Adrenal gland (tissue), 12 donors: ENCODE data around the gene MINK1. TPM values are rescaled to one million over a fixed set of nuclear protein-coding genes. Genes with fewer than 3 reads are reported as not detected.

Source experiments
- DNase-seq, 7 donors: peaks; one replicate each; pipeline ENCODE4 v3.0.0-alpha.2; 2019 to 2020
- H3K27ac ChIP-seq, 5 donors: fragments of 200-600 bp; sonication (generic) in 4 of 5; 1 replicate in 3 of 5; 2 replicates in 2 of 5; pipeline versions ENCODE4 v1.5.1 to v1.8.0; 2016 to 2020; ENCODE audit warnings: mild to moderate bottlenecking in 1 of 5
- H3K27me3 ChIP-seq: fragments of 200-600 bp; 2 replicates; pipeline ENCODE4 v1.8.0; 2021
- H3K36me3 ChIP-seq, 2 donors: fragments of 200-600 bp; replicated peaks in 1 of 2; 1 replicate in 1 of 2; 2 replicates in 1 of 2; pipeline versions ENCODE4 v1.5.1 to v1.8.0; 2018 to 2022
- H3K4me1 ChIP-seq, 2 donors: fragments of 200-600 bp; replicated peaks in 1 of 2; 1 replicate in 1 of 2; 2 replicates in 1 of 2; pipeline versions ENCODE4 v1.5.1 to v1.8.0; 2018 to 2021
- H3K4me3 ChIP-seq, 4 donors: fragments of 200-600 bp; sonication (generic) in 3 of 4; one replicate each; pipeline ENCODE4 v1.5.1; 2016 to 2018
- H3K9me3 ChIP-seq, 3 donors: fragments of 200-600 bp; sonication (generic) in 1 of 3; replicated peaks in 1 of 3; 1 replicate in 2 of 3; 2 replicates in 1 of 3; pipeline versions ENCODE4 v1.5.1 to v1.8.0; 2016 to 2021
- CTCF ChIP-seq, 6 experiments: fragments of 450-650 bp in 4 of 6; fragments of 200-600 bp in 2 of 6; sonication (generic) in 1 of 6; IDR thresholded peaks; 1 replicate in 5 of 6; 2 replicates in 1 of 6; pipeline versions ENCODE4 v1.5.1 to v1.8.0; 2016 to 2021; ENCODE audit warnings: antibody characterized with exemption in 6 of 6, mild to moderate bottlenecking in 2 of 6, moderate library complexity in 1 of 6
- POLR2A ChIP-seq, 2 donors: fragments of 450-650 bp; IDR thresholded peaks; one replicate each; pipeline ENCODE4 v1.6.1; 2017; ENCODE audit warnings: antibody characterized with exemption in 2 of 2, mild to moderate bottlenecking in 2 of 2, moderate library complexity in 1 of 2
- WGBS, 4 donors: extraction: QIAGEN DNeasy Blood & Tissue Kit in 2 of 4; methylation state at CpG; one replicate each; pipeline versions ENCODE4 v1.1.5 to v1.1.7; 2013 to 2017; 5-methylcytosine and 5-hydroxymethylcytosine counted together
- intact Hi-C, 2 donors: fragments of 100-400 bp; cut with DNase I; formaldehyde crosslinking; loops; one replicate each; pipeline versions ENCODE4 v1.14.1 to v1.15.0; 2022 to 2023
- polyA plus RNA-seq, 3 donors: library from polyadenylated mRNA; stranded (reverse); fragments of 200-250 nt in 2 of 3; fragments of 350-450 nt in 1 of 3; fragmentation: Illumina TruSeq in 1 of 3; extraction: RNeasy Lipid Tissue Mini Kit (QIAGEN cat#74804) in 1 of 3; gene quantifications; one replicate each; pipeline ENCODE4 v1.2.3, GENCODE V29; 2013 to 2014
- total RNA-seq, 9 donors: library from RNA; depleted of rRNA in 4 of 9; stranded (reverse); fragments of >200 nt in 4 of 9; fragments of 120-200 nt in 1 of 9; fragmentation: NEBNext Ultra II Directional in 1 of 9; extraction: Animal tissue kit (Norgen Biotek cat#: 25700) in 1 of 9; gene quantifications; one replicate each; pipeline versions ENCODE4 v1.1.0 to v1.2.4, GENCODE V29; 2013 to 2023
- donor health status: healthy with polysubstance abuse.
- donor health status: Bipolar disorder and iron deficiency.
- donor health status: DM: yes; HTN: yes; CAD: no.
- donor health status: DM: no; HTN: no; CAD: no.
- donor health status: DM: no; HTN: no; CAD: no.
- donor health status: DM: yes; HTN: yes; CAD: no.

MINK1 gene
- total and polyA plus RNA-seq, 12 donors = 21.5 to 135 (median 50.4) TPM

- H3K4me3 ChIP-seq = peak overlapping the region in 2 of 4 donors; percentile 52 to 70
- no peaks in the 10 kb centered on the region for H3K27me3 ChIP-seq
- TF ChIP-seq POLR2A (IDR thresholded peaks at IDR 0.05) = no peak
- TF ChIP-seq CTCF (IDR thresholded peaks at IDR 0.05) = no peak
- H3K36me3 ChIP-seq = no peaks in the 10 kb centered on the region
- H3K9me3 ChIP-seq = no peaks in the 10 kb centered on the region
- DNase-seq = peak in 1 of 7 donors; percentile 14
- intact Hi-C loops = loop anchor here in 1 of 2 donors (5.0 kb wide), 1 partner anchor 75 kb away; no protein-coding TSS in a partner anchor
- peaks cover 11 to 19% of the 10 kb centered on the region in 2 donors for H3K4me1 ChIP-seq
- 32 to 37% (median 35%) methylated on average over 24 to 32 of the region's 32 CpGs for WGBS, 4 donors
- H3K27ac ChIP-seq = peak overlapping the region in 1 of 5 donors; percentile 79
Measured at GRCh38 chr17:4807605-4808377, 25.3 kb upstream of the MINK1 start.

GRCh38 chr17:4808378-4808767, 24.8 kb upstream of the MINK1 start:
- Histone ChIP-seq H3K36me3 (no peaks in the 10 kb centered on the region), H3K27ac (no peak overlapping the region), H3K9me3 (no peaks in the 10 kb centered on the region), H3K27me3 (no peaks in the 10 kb centered on the region), H3K4me1 (peaks cover 11 to 19% of the 10 kb centered on the region in 2 donors), H3K4me3 (no peak overlapping the region)
- peak in 6 of 7 donors; percentile 60 to 81 (median 75) for DNase-seq
- no peak for TF ChIP-seq CTCF (IDR thresholded peaks at IDR 0.05)
- TF ChIP-seq POLR2A (IDR thresholded peaks at IDR 0.05) = no peak
- WGBS, 4 donors = 38 to 56% (median 40%) methylated on average over 2 to 6 of the region's 6 CpGs
- intact Hi-C loops = loop anchor here in 1 of 2 donors (5.0 kb wide), 1 partner anchor 74 kb away; no protein-coding TSS in a partner anchor

GRCh38 chr17:4810696-4811290, 22.3 kb upstream of the MINK1 start:
- peaks cover 11 to 19% of the 10 kb centered on the region in 2 donors for H3K4me1 ChIP-seq
- H3K9me3 ChIP-seq = no peaks in the 10 kb centered on the region
- no peak overlapping the region for H3K27ac ChIP-seq
- intact Hi-C loops = no loop called here
- peak in 1 of 7 donors; percentile 31 for DNase-seq
- 66 to 68% (median 67%) methylated on average over 13 of the region's 13 CpGs for WGBS, 4 donors
- peaks cover 0 to 6% of the 10 kb centered on the region in 2 donors for H3K36me3 ChIP-seq
- no peak overlapping the region for H3K4me3 ChIP-seq
- H3K27me3 ChIP-seq = no peaks in the 10 kb centered on the region
- no peak for TF ChIP-seq CTCF (IDR thresholded peaks at IDR 0.05)
- no peak for TF ChIP-seq POLR2A (IDR thresholded peaks at IDR 0.05)

- Histone ChIP-seq H3K27ac (no peak overlapping the region), H3K4me1 (peaks cover 11 to 13% of the 10 kb centered on the region in 2 donors), H3K27me3 (no peaks in the 10 kb centered on the region), H3K4me3 (no peak overlapping the region), H3K9me3 (no peaks in the 10 kb centered on the region), H3K36me3 (peaks cover 0 to 12% of the 10 kb centered on the region in 2 donors)
- DNase-seq = no peak
- TF ChIP-seq CTCF (IDR thresholded peaks at IDR 0.05) (no peak), POLR2A (IDR thresholded peaks at IDR 0.05) (no peak)
- whole genome bisulfite sequencing, 4 donors = 92 to 97% (median 95%) methylated on average over 11 to 12 of the region's 12 CpGs
- intact Hi-C loops = no loop called here
Measured at GRCh38 chr17:4811471-4811870, 21.7 kb upstream of the MINK1 start.
